ENCODE measurements around the gene DPAGT1.
"Not testable (repeated sequence)": the region's sequence is repeated elsewhere in the genome, so short reads cannot be mapped to it uniquely, and the experiment has no call there.

DPAGT1 gene

GRCh38 chr11:119093942-119094815 lies 7.5 kb downstream of the DPAGT1 start:
- DNase-seq (ENCODE audit: low read depth in 2 of 2), result no peak

- DNase-seq (ENCODE audit: low read depth in 2 of 2), result no peak
Observed at GRCh38 chr11:119092880-119093842, 8.5 kb downstream of the DPAGT1 start.

GRCh38 chr11:119091966-119092879 lies 9.4 kb downstream of the DPAGT1 start:
- DNase-seq (ENCODE audit: low read depth in 2 of 2), result no peak

- no peak for DNase-seq (ENCODE audit: low read depth in 2 of 2)
Observed at GRCh38 chr11:119091178-119091577, 10.5 kb downstream of the DPAGT1 start.

GRCh38 chr11:119089319-119089718 lies 12.3 kb downstream of the DPAGT1 start:
- DNase-seq (ENCODE audit: low read depth in 2 of 2), result no peak

GRCh38 chr11:119088406-119088805 lies 13.2 kb downstream of the DPAGT1 start:
- no peak for DNase-seq (ENCODE audit: low read depth in 2 of 2)

GRCh38 chr11:119087747-119088241 lies 13.9 kb downstream of the DPAGT1 start:
- no peak for DNase-seq (ENCODE audit: low read depth in 2 of 2)

GRCh38 chr11:119087123-119087522 lies 14.5 kb downstream of the DPAGT1 start:
- no peak for DNase-seq (ENCODE audit: low read depth in 2 of 2)

- no peak for DNase-seq (ENCODE audit: low read depth in 2 of 2)
Observed at GRCh38 chr11:119085437-119085847, 16.2 kb downstream of the DPAGT1 start.

- peak; percentile 85 to 89 for DNase-seq (ENCODE audit: low read depth in 2 of 2)
Observed at GRCh38 chr11:119084663-119085436, 16.8 kb downstream of the DPAGT1 start, which contains the start of gene HMBS. HMBS (plus strand) TSS chr11:119084881; CDS start chr11:119085034, 153 bp downstream.

- no peak for DNase-seq (ENCODE audit: low read depth in 2 of 2)
Observed at GRCh38 chr11:119081682-119082260, 19.9 kb downstream of the DPAGT1 start.

GRCh38 chr11:119078675-119079420 lies 22.8 kb downstream of the DPAGT1 start:
- no peak for DNase-seq (ENCODE audit: low read depth in 2 of 2)

GRCh38 chr11:119077839-119078238 lies 23.8 kb downstream of the DPAGT1 start:
- no peak for DNase-seq (ENCODE audit: low read depth in 2 of 2)

GRCh38 chr11:119067371-119068222 lies 34.1 kb downstream of the DPAGT1 start, which contains the start of gene VPS11:
VPS11 (plus strand) TSS chr11:119067818; CDS start chr11:119067824, 6 bp downstream.
- DNase-seq (ENCODE audit: low read depth in 2 of 2), result peak; percentile 98 to 99

- DNase-seq (ENCODE audit: low read depth in 2 of 2), result no peak
Observed at GRCh38 chr11:119065369-119065768, 36.3 kb downstream of the DPAGT1 start.

- DNase-seq (ENCODE audit: low read depth in 2 of 2), result no peak
Observed at GRCh38 chr11:119062779-119063178, 38.9 kb downstream of the DPAGT1 start.

- DNase-seq (ENCODE audit: low read depth in 2 of 2), result no peak
Observed at GRCh38 chr11:119061256-119061655, 40.4 kb downstream of the DPAGT1 start.

- not testable (repeated sequence) for DNase-seq (ENCODE audit: low read depth in 2 of 2)
Observed at GRCh38 chr11:119059128-119059527, 42.5 kb downstream of the DPAGT1 start.

Data from stimulated activated CD8-positive, alpha-beta memory T cell treated with anti-CD3 and anti-CD28 coated beads, Interleukin-15, amount 100 ng/mL, for 48 hours (primary cell).